HepG2 (cell line): ENCODE results near the gene SC5D. TPM values are rescaled to one million over a fixed set of nuclear protein-coding genes. Genes with fewer than 3 reads are reported as not detected.

ENCODE experiments used
- ATAC-seq: fragments of 200-7000 bp; cut with Tn5 transposase; 3 replicates; pipeline ENCODE4 v1.9.1; 2020; ENCODE audit warnings: mild to moderate bottlenecking, moderate library complexity
- BruUV-seq: library from RNA; stranded (reverse); fragments of 400-500 nt; replicated peaks from 2 replicates; lab custom pipeline; 2021; lab: Mats Ljungman, UMichigan
- CTCF ChIA-PET: fragments of 300-600 bp; formaldehyde crosslinking; extraction: SDS; loops from one replicate; lab custom pipeline; 2021; ENCODE audit warnings: low total read pairs, inconsistent platforms, low intra/inter-chr PET ratio; lab: Yijun Ruan, JAX
- POLR2A ChIA-PET: fragments of 350-600 bp; sonication (Branson Sonifier 250); formaldehyde crosslinking; loops from one replicate; lab custom pipeline; 2020; ENCODE audit warnings: antibody characterized with exemption, inconsistent platforms; lab: Yijun Ruan, JAX
- DNase-seq: peaks from one replicate; pipeline ENCODE4 v3.0.0-alpha.2; 2015; ENCODE audit warnings: low spot score
- FAIRE-seq: peaks from 3 replicates; lab custom pipeline; 2011; peaks lifted over from hg19 to GRCh38; lab: Jason Lieb, UNC
- H2AFZ ChIP-seq: one replicate; pipeline ENCODE4 v1.6.1; 2011; ENCODE audit warnings: low read length, inconsistent platforms
- H3K27ac ChIP-seq: fragments of 300-600 bp; 3 replicates; pipeline ENCODE4 v1.8.0; 2011; ENCODE audit warnings: mixed run types, mild to moderate bottlenecking, mixed read lengths, low read length, inconsistent platforms; ENCODE audit not compliant: insufficient read depth; ENCODE audit errors: extremely low read length
- H3K27me3 ChIP-seq, 2 experiments: fragments of 200-600 bp in 1 of 2; 2 replicates in 1 of 2; 3 replicates in 1 of 2; pipeline versions ENCODE4 v1.6.0 to v1.8.0; 2011; ENCODE audit warnings: low read length in 2 of 2, mild to moderate bottlenecking in 2 of 2, moderate library complexity in 2 of 2, inconsistent platforms in 1 of 2; ENCODE audit not compliant: insufficient read depth in 2 of 2, control insufficient read depth in 1 of 2
- H3K36me3 ChIP-seq, 2 experiments: fragments of 200-600 bp in 1 of 2; replicated peaks in 1 of 2; 2 replicates in 1 of 2; 3 replicates in 1 of 2; pipeline versions ENCODE4 v1.5.1 to v1.8.0; 2011; ENCODE audit warnings: low read length in 2 of 2, inconsistent platforms in 1 of 2; ENCODE audit not compliant: insufficient read depth in 2 of 2, control insufficient read depth in 1 of 2
- H3K4me1 ChIP-seq: 2 replicates; pipeline ENCODE4 v1.5.1; 2012; ENCODE audit warnings: low read length, inconsistent platforms; ENCODE audit not compliant: insufficient read depth
- H3K4me2 ChIP-seq: 2 replicates; pipeline ENCODE4 v1.6.0; 2011; ENCODE audit warnings: low read depth, low read length, inconsistent platforms
- H3K4me3 ChIP-seq, 3 experiments: fragments of 200-600 bp in 1 of 3; sonication (generic), shearing (Covaris generic) in 1 of 3; replicated peaks in 1 of 3; 2 replicates each; pipeline ENCODE4 v1.5.1; 2011 to 2016; ENCODE audit warnings: low read length in 3 of 3, inconsistent platforms in 2 of 3, low read depth in 2 of 3, mild to moderate bottlenecking in 2 of 3, control low read depth in 1 of 3, mixed read lengths in 1 of 3; ENCODE audit not compliant: insufficient read depth in 1 of 3
- H3K79me2 ChIP-seq: one replicate; pipeline ENCODE4 v1.6.1; 2011; ENCODE audit warnings: low read length, inconsistent platforms; ENCODE audit not compliant: insufficient read depth
- H3K9ac ChIP-seq: 2 replicates; pipeline ENCODE4 v1.6.0; 2011; ENCODE audit warnings: mild to moderate bottlenecking, low read depth, low read length, inconsistent platforms; ENCODE audit not compliant: insufficient read depth
- H3K9me3 ChIP-seq: 2 replicates; pipeline ENCODE4 v1.5.1; 2012; ENCODE audit warnings: mild to moderate bottlenecking, low read length
- H4K20me1 ChIP-seq: 2 replicates; pipeline ENCODE4 v1.6.0; 2011; ENCODE audit warnings: inconsistent platforms, mild to moderate bottlenecking, low read length, moderate library complexity; ENCODE audit not compliant: insufficient read depth
- BCLAF1 ChIP-seq: fragments of 450-650 bp; IDR thresholded peaks from 2 replicates; pipeline ENCODE4 v1.6.1; 2017; ENCODE audit warnings: mild to moderate bottlenecking
- CENPT ChIP-seq: sonication (generic); formaldehyde crosslinking; IDR thresholded peaks from 2 replicates; pipeline ENCODE4 v1.8.0; 2022; ENCODE audit warnings: low read depth, mild to moderate bottlenecking, moderate library complexity, missing genetic modification reagents
- GATAD1 ChIP-seq: IDR thresholded peaks from 2 replicates; pipeline ENCODE4 v1.6.1; 2016; ENCODE audit warnings: missing genetic modification reagents, missing compliant biosample characterization
- IRX3 ChIP-seq: sonication (generic); formaldehyde crosslinking; IDR thresholded peaks from 2 replicates; pipeline ENCODE4 v1.8.1; 2023; ENCODE audit warnings: mild to moderate bottlenecking, low read depth, missing genetic modification reagents, borderline replicate concordance
- JUNB ChIP-seq: sonication (generic); formaldehyde crosslinking; IDR thresholded peaks from 2 replicates; pipeline ENCODE4 v1.8.0; 2022; ENCODE audit warnings: missing genetic modification reagents, mild to moderate bottlenecking, borderline replicate concordance
- MBD4 ChIP-seq: IDR thresholded peaks from 2 replicates; pipeline ENCODE4 v1.6.1; 2012; ENCODE audit warnings: low read length, inconsistent platforms, borderline replicate concordance
- TEAD2 ChIP-seq: sonication (generic); formaldehyde crosslinking; IDR thresholded peaks from 2 replicates; pipeline ENCODE4 v1.9.0; 2021; ENCODE audit warnings: missing genetic modification reagents
- ZNF276 ChIP-seq: sonication (generic); formaldehyde crosslinking; IDR thresholded peaks from 2 replicates; pipeline ENCODE4 v1.4.0; 2020; ENCODE audit warnings: mild to moderate bottlenecking, low read depth, missing genetic modification reagents
- ZNF292 ChIP-seq: sonication (generic); formaldehyde crosslinking; IDR thresholded peaks from 2 replicates; pipeline ENCODE4 v1.8.1; 2022; ENCODE audit warnings: mild to moderate bottlenecking, low read depth, missing genetic modification reagents, borderline replicate concordance
- ZNF329 ChIP-seq: sonication (generic); formaldehyde crosslinking; IDR thresholded peaks from 2 replicates; pipeline ENCODE4 v1.9.0; 2021; ENCODE audit warnings: low read depth, mild to moderate bottlenecking, missing genetic modification reagents
- WGBS: methylation state at CpG from one replicate; pipeline ENCODE4 v1.1.6; 2017; ENCODE audit warnings: low lambda C conversion rate; 5-methylcytosine and 5-hydroxymethylcytosine counted together
- in situ Hi-C: cut with HindIII; loops from 2 replicates; pipeline ENCODE4 v1.10.0; 2017; ENCODE audit warnings: low pct_unique_long_range_greater_than_20kb; ENCODE audit not compliant: extremely low pct_ligation_motif_present
- intact Hi-C: fragments of 100-400 bp; cut with micrococcal nuclease; formaldehyde crosslinking; loops from one replicate; pipeline ENCODE4 v1.10.0; 2022; ENCODE audit not compliant: unreplicated experiment
- polyA plus RNA-seq, 8 experiments: library from polyadenylated mRNA; depleted of rRNA in 3 of 8; stranded (reverse) in 7 of 8; unstranded in 1 of 8; fragments of >200 nt; fragmentation: Illumina TruSeq in 4 of 8; extraction: Trizol in 4 of 8; gene quantifications; 2 replicates each; pipeline versions ENCODE4 v1.2.1 to v1.2.3, GENCODE V29; 2011 to 2016; ENCODE audit warnings: low read depth in 4 of 8, missing spikeins in 1 of 8, mixed read lengths in 1 of 8; ENCODE audit not compliant: insufficient read depth in 1 of 8
- total RNA-seq, 5 experiments: library from RNA; depleted of rRNA; stranded (reverse); fragments of >200 nt; fragmentation: Illumina TruSeq; extraction: Trizol; gene quantifications; 2 replicates each; pipeline ENCODE4 v1.2.3, GENCODE V29; 2016; ENCODE audit warnings: low read depth in 1 of 5

SC5D gene
- total and polyA plus RNA-seq, 2 of the 13 experiments (the other 11 are each of a cell fraction or from before 2014, with no cell fraction given) = 84.4 to 155 TPM

GRCh38 chr11:121354192-121354591 lies 61.6 kb downstream of the SC5D start:
- Histone ChIP-seq H3K9ac (no peak overlapping the region), H3K27me3 (peaks cover 1 to 26% of the 10 kb centered on the region in 2 experiments; a peak in 3 of 5 replicates), H3K4me3 (no peak overlapping the region), H4K20me1 (no peaks in the 10 kb centered on the region), H3K36me3 (no peaks in the 10 kb centered on the region), H3K79me2 (no peaks in the 10 kb centered on the region), H3K9me3 (no peaks in the 10 kb centered on the region), H3K4me2 (no peak overlapping the region), H3K27ac (no peak overlapping the region), H3K4me1 (peaks cover 7% of the 10 kb centered on the region; the same call in 1 of the 2 replicates), H2AFZ (no peak overlapping the region)
- in situ Hi-C loops = no loop called here
- POLR2A ChIA-PET = no interaction called here
- intact Hi-C loops = no loop called here
- BruUV-seq = no TSS peak
- TF ChIP-seq ZNF329 (CRISPR knock-in tag) (peak; percentile 90), MBD4 (no peak)
- FAIRE-seq (no peak), ATAC-seq (no peak), DNase-seq (no peak)
- CTCF ChIA-PET = no interaction called here
- 75% methylated on average over 1 of the region's 1 CpG for WGBS

- FAIRE-seq = no peak
Observed at GRCh38 chr11:121356357-121356756, 63.8 kb downstream of the SC5D start.

More at GRCh38 chr11:121356357-121356756, 63.8 kb downstream of the SC5D start:
- CTCF ChIA-PET = no interaction called here
- Histone ChIP-seq H3K4me2 (no peak overlapping the region), H3K79me2 (no peaks in the 10 kb centered on the region), H3K27me3 (peaks cover 4 to 14% of the 10 kb centered on the region in 2 experiments; a peak in 1 of 5 replicates), H4K20me1 (no peaks in the 10 kb centered on the region), H3K9ac (no peak overlapping the region), H3K9me3 (no peaks in the 10 kb centered on the region), H3K27ac (no peak overlapping the region), H2AFZ (no peak overlapping the region), H3K4me3 (no peak overlapping the region), H3K36me3 (no peaks in the 10 kb centered on the region), H3K4me1 (peaks cover 7% of the 10 kb centered on the region; the same call in 1 of the 2 replicates)
- intact Hi-C loops (no loop called here), in situ Hi-C loops (no loop called here)
- POLR2A ChIA-PET = no interaction called here
- DNase-seq (no peak), ATAC-seq (no peak)
- 56% methylated on average over 3 of the region's 3 CpGs for WGBS
- TF ChIP-seq BCLAF1 (no peak), IRX3 (CRISPR knock-in tag) (no peak), ZNF329 (CRISPR knock-in tag) (no peak), ZNF292 (CRISPR knock-in tag) (no peak), GATAD1 (CRISPR knock-in tag) (no peak), CENPT (no peak), ZNF276 (CRISPR knock-in tag) (no peak), JUNB (CRISPR knock-in tag) (no peak), TEAD2 (CRISPR knock-in tag) (no peak)
- no TSS peak for BruUV-seq
